K562 (cell line): Measurements from ENCODE around the gene ZDHHC24. TPM values are rescaled to one million over a fixed set of nuclear protein-coding genes. Genes with fewer than 3 reads are reported as not detected.
"Not testable (repeated sequence)": the region's sequence is repeated elsewhere in the genome, so short reads cannot be mapped to it uniquely, and the experiment has no call there.

Experiments
- ATAC-seq: fragments of 200-7000 bp; cut with Tn5 transposase; 3 replicates; pipeline ENCODE4 v1.9.1; 2020; ENCODE audit warnings: moderate library complexity
- BruUV-seq: library from RNA; stranded (reverse); fragments of 400-500 nt; replicated peaks from 2 replicates; lab custom pipeline; 2021; lab: Mats Ljungman, UMichigan
- CTCF ChIA-PET: fragments of 300-600 bp; formaldehyde crosslinking; extraction: SDS; loops from one replicate; lab custom pipeline; 2021; ENCODE audit warnings: low intra/inter-chr PET ratio; lab: Yijun Ruan, JAX
- POLR2A ChIA-PET: fragments of 300-600, 350-650 bp; sonication (Branson Sonifier 250); formaldehyde crosslinking; extraction: SDS; loops from one replicate; lab custom pipeline; 2021; ENCODE audit warnings: antibody characterized with exemption, inconsistent platforms; lab: Yijun Ruan, JAX
- DNase-seq, 4 experiments: peaks; one replicate each; pipeline versions ENCODE4 v3.0.0 to v3.0.0-alpha.2; 2011 to 2018; ENCODE audit warnings: low spot score in 3 of 4, mixed read lengths in 3 of 4; ENCODE audit errors: extremely low read depth in 1 of 4
- FAIRE-seq: peaks from 2 replicates; lab custom pipeline; 2011; peaks lifted over from hg19 to GRCh38; lab: Jason Lieb, UNC
- H2AFZ ChIP-seq: 2 replicates; pipeline ENCODE4 v1.6.0; 2011; ENCODE audit warnings: low read depth, low read length, control low read depth, inconsistent platforms
- H3K27ac ChIP-seq: fragments of 200-600 bp; 3 replicates; pipeline ENCODE4 v1.8.0; 2011; ENCODE audit warnings: low read depth, mild to moderate bottlenecking, control low read depth, inconsistent platforms, low read length, moderate library complexity, mixed read lengths; ENCODE audit errors: extremely low read depth
- H3K27me3 ChIP-seq, 2 experiments: fragments of 300-600 bp in 1 of 2; 2 replicates in 1 of 2; 3 replicates in 1 of 2; pipeline versions ENCODE4 v1.6.0 to v1.8.0; 2011; ENCODE audit warnings: inconsistent platforms in 2 of 2, low read length in 2 of 2, mild to moderate bottlenecking in 1 of 2, mixed read lengths in 1 of 2, moderate library complexity in 1 of 2; ENCODE audit not compliant: control insufficient read depth in 2 of 2, insufficient read depth in 2 of 2
- H3K36me3 ChIP-seq: fragments of 300-600 bp; 3 replicates; pipeline ENCODE4 v1.8.0; 2011; ENCODE audit warnings: mild to moderate bottlenecking, low read length, inconsistent platforms; ENCODE audit not compliant: control insufficient read depth, insufficient read depth
- H3K4me1 ChIP-seq, 2 experiments: fragments of 200-600 bp in 1 of 2; replicated peaks in 1 of 2; 2 replicates in 1 of 2; 3 replicates in 1 of 2; pipeline versions ENCODE4 v1.5.1 to v1.8.0; 2011; ENCODE audit warnings: inconsistent platforms in 2 of 2, low read length in 2 of 2, mild to moderate bottlenecking in 1 of 2, mixed read lengths in 1 of 2, moderate library complexity in 1 of 2; ENCODE audit not compliant: control insufficient read depth in 2 of 2, insufficient read depth in 2 of 2
- H3K4me2 ChIP-seq: 2 replicates; pipeline ENCODE4 v1.6.1; 2011; ENCODE audit warnings: low read length, control low read depth, inconsistent platforms, mixed read lengths; ENCODE audit not compliant: insufficient read depth
- H3K4me3 ChIP-seq: fragments of 200-600 bp; sonication (generic), shearing (Covaris generic); 2 replicates; pipeline ENCODE4 v1.5.1; 2016; ENCODE audit warnings: control low read depth, inconsistent platforms
- H3K79me2 ChIP-seq: fragments of 200-600 bp; 3 replicates; pipeline ENCODE4 v1.8.0; 2011; ENCODE audit warnings: low read length, inconsistent platforms; ENCODE audit not compliant: control insufficient read depth, insufficient read depth
- H3K9ac ChIP-seq, 2 experiments: 2 replicates each; pipeline versions ENCODE4 v1.6.0 to v1.6.1; 2011; ENCODE audit warnings: low read depth in 2 of 2, low read length in 2 of 2, control low read depth in 1 of 2, inconsistent platforms in 1 of 2, mild to moderate bottlenecking in 1 of 2, mixed read lengths in 1 of 2; ENCODE audit not compliant: insufficient read depth in 1 of 2
- H3K9me1 ChIP-seq: one replicate; pipeline ENCODE4 v1.6.0; 2011; ENCODE audit warnings: inconsistent platforms, mild to moderate bottlenecking, low read length, moderate library complexity; ENCODE audit not compliant: control insufficient read depth, insufficient read depth
- H3K9me3 ChIP-seq: replicated peaks from 2 replicates; pipeline ENCODE4 v1.5.1; 2011; ENCODE audit warnings: low read depth, low read length, inconsistent platforms; ENCODE audit not compliant: control insufficient read depth, insufficient read depth
- H4K20me1 ChIP-seq: replicated peaks from 2 replicates; pipeline ENCODE4 v1.6.1; 2011; ENCODE audit warnings: low read length, inconsistent platforms, mixed read lengths; ENCODE audit not compliant: control insufficient read depth, insufficient read depth
- EWSR1 ChIP-seq: fragments of 450-650 bp; IDR thresholded peaks from 2 replicates; pipeline ENCODE4 v1.6.1; 2018; ENCODE audit warnings: borderline replicate concordance, mild to moderate bottlenecking, low read depth, moderate library complexity; ENCODE audit not compliant: partially characterized antibody
- GATA2 ChIP-seq: sonication (generic); formaldehyde crosslinking; IDR thresholded peaks from 2 replicates; pipeline ENCODE4 v1.4.0; 2020; ENCODE audit warnings: mild to moderate bottlenecking, missing genetic modification reagents
- HNRNPLL ChIP-seq: fragments of 200-400 bp; formaldehyde crosslinking; IDR thresholded peaks from 2 replicates; pipeline ENCODE4 v1.6.1; 2017; ENCODE audit warnings: low read length, low read depth, mild to moderate bottlenecking; ENCODE audit not compliant: poor library complexity, severe bottlenecking
- MEF2D ChIP-seq: conservative IDR thresholded peaks from 2 replicates; pipeline ENCODE4 v1.6.1; 2016; ENCODE audit warnings: low read depth, missing genetic modification characterization, missing compliant biosample characterization
- MTA2 ChIP-seq: fragments of 450-650 bp; IDR thresholded peaks from 2 replicates; pipeline ENCODE4 v1.6.1; 2016; ENCODE audit warnings: low read depth
- NFXL1 ChIP-seq: fragments of 450-650 bp; formaldehyde crosslinking; IDR thresholded peaks from 2 replicates; pipeline ENCODE4 v1.4.0; 2021; ENCODE audit warnings: mild to moderate bottlenecking
- PCBP1 ChIP-seq: fragments of 200-400 bp; formaldehyde crosslinking; IDR thresholded peaks from 2 replicates; pipeline ENCODE4 v1.6.1; 2018; ENCODE audit warnings: mild to moderate bottlenecking, low read depth, low read length; ENCODE audit not compliant: poor library complexity, severe bottlenecking
- PML ChIP-seq: IDR thresholded peaks from 2 replicates; pipeline ENCODE4 v1.6.1; 2012; ENCODE audit warnings: low read length, inconsistent platforms
- ZBTB17 ChIP-seq: fragments of 450-650 bp; formaldehyde crosslinking; IDR thresholded peaks from 2 replicates; pipeline ENCODE4 v1.4.0; 2020; ENCODE audit warnings: mild to moderate bottlenecking
- ZNF124 ChIP-seq: sonication (generic); formaldehyde crosslinking; IDR thresholded peaks from 2 replicates; pipeline ENCODE4 v1.8.1; 2022; ENCODE audit warnings: missing genetic modification reagents
- ZNF140 ChIP-seq: fragments of 250-450 bp; sonication (Bioruptor Pico); IDR thresholded peaks from 2 replicates; pipeline ENCODE4 v1.8.0; 2021; ENCODE audit warnings: moderate library complexity, mild to moderate bottlenecking, inconsistent platforms
- ZNF274 ChIP-seq: IDR thresholded peaks from 2 replicates; pipeline ENCODE4 v1.6.1; 2011; ENCODE audit warnings: low read depth, mild to moderate bottlenecking, low read length, moderate library complexity, borderline replicate concordance
- ZNF282 ChIP-seq: sonication (generic); formaldehyde crosslinking; IDR thresholded peaks from 2 replicates; pipeline ENCODE4 v1.8.1; 2023; ENCODE audit warnings: missing genetic modification reagents
- WGBS: fragments of 100-300 bp; shearing (Covaris generic); methylation state at CpG from one replicate; pipeline ENCODE4 v1.1.6; 2016; ENCODE audit warnings: low coverage, mixed read lengths; ENCODE audit not compliant: insufficient coverage; ENCODE audit errors: missing lambda C conversion rate; 5-methylcytosine and 5-hydroxymethylcytosine counted together
- in situ Hi-C: fragments of 300-500 bp; cut with MboI; formaldehyde crosslinking; loops from 4 replicates; pipeline ENCODE4 v1.15.0; 2018; ENCODE audit warnings: inconsistent platforms, mixed read lengths
- intact Hi-C: fragments of 100-400 bp; cut with micrococcal nuclease; formaldehyde crosslinking; loops from 2 replicates; pipeline ENCODE4 v1.14.2; 2022
- polyA plus RNA-seq, 8 experiments: library from polyadenylated mRNA; depleted of rRNA in 4 of 8; stranded (reverse) in 5 of 8; unstranded in 3 of 8; fragments of >200 nt; fragmentation: Nextera tagmentation in 2 of 8; fragmentation: Illumina TruSeq in 1 of 8; extraction: Ambion mirVana in 2 of 8; extraction: Trizol in 1 of 8; gene quantifications; 2 replicates each; pipeline versions ENCODE4 v1.2.1 to v1.2.3, GENCODE V29; 2011 to 2014; ENCODE audit warnings: inconsistent platforms in 1 of 8, missing spikeins in 1 of 8
- total RNA-seq, 7 experiments: library from RNA; depleted of rRNA in 6 of 7; stranded (reverse); fragments of >200 nt in 6 of 7; fragmentation: Illumina TruSeq in 2 of 7; extraction: Trizol in 2 of 7; gene quantifications; 2 replicates each; pipeline versions ENCODE4 v1.2.1 to v1.2.3, GENCODE V29; 2011 to 2021; ENCODE audit warnings: low replicate concordance in 1 of 7

The ZDHHC24 gene
- total and polyA plus RNA-seq, 9 of the 15 experiments (the other 6 are each of a cell fraction or from before 2014, with no cell fraction given): 0.45 to 11.2 (median 2.7) TPM

- H3K27ac ChIP-seq: no peak overlapping the region
- peaks cover 24 to 35% of the 10 kb centered on the region in 2 experiments; a peak in 4 of 5 replicates for H3K4me1 ChIP-seq
- no peak overlapping the region for H3K4me3 ChIP-seq
- ChIA-PET POLR2A (interaction anchor here (0.7 to 1.4 kb wide), 6 partner anchors 24 to 249 kb away, joined by 3 to 5 read pairs (median 3); no protein-coding TSS in a partner anchor), CTCF (no interaction called here)
- in situ Hi-C loops: no loop called here
- H3K9me1 ChIP-seq: no peaks in the 10 kb centered on the region
- H3K27me3 ChIP-seq: peaks cover 0 to 6% of the 10 kb centered on the region in 2 experiments; a peak in 1 of 5 replicates
- ATAC-seq: no peak
- no peaks in the 10 kb centered on the region for H3K36me3 ChIP-seq
- peaks cover 20% of the 10 kb centered on the region for H3K79me2 ChIP-seq
- H3K4me2 ChIP-seq: no peak overlapping the region
- 59% methylated on average over 7 of the region's 7 CpGs for WGBS
- H3K9me3 ChIP-seq: no peaks in the 10 kb centered on the region
- TF ChIP-seq EWSR1 (no peak), ZNF282 (CRISPR knock-in tag) (no peak), PCBP1 (no peak), ZNF140 (CRISPR knock-in tag) (no peak), ZNF124 (CRISPR knock-in tag) (no peak), ZBTB17 (CRISPR knock-in tag) (no peak), GATA2 (no peak), NFXL1 (CRISPR knock-in tag) (no peak), MEF2D (no peak), MTA2 (no peak), HNRNPLL (no peak), ZNF274 (no peak), PML (no peak)
- intact Hi-C loops: loop anchor here (5.0 kb wide), 1 partner anchor 87 kb away; the partner anchor contains the start of gene RBM4B
- no peak overlapping the region for H3K9ac ChIP-seq
- no peak overlapping the region for H2AFZ ChIP-seq
- no peaks in the 10 kb centered on the region for H4K20me1 ChIP-seq
- BruUV-seq: no TSS peak
- no peak for DNase-seq
- FAIRE-seq: no peak
Observed at GRCh38 chr11:66589996-66590675, 44.3 kb upstream of the ZDHHC24 start.

DNA sequence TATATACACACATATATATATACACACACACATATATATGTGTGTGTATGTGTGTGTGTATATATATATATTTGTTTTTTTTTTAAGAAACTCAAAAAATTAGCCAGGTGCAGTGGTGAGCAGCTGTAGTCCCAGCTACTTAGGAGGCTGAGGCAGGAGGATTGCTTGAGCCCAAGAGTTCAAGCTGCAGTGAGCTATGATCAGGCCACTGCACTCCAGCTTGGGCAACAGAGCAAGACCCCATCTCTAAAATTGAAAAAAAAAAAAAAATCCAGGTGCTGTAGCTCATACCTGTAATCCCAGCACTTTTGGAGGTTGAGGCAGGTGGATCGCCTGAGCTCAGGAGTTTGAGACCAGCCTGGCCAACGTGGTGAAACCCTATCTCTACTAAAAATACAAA, 43.5 kb upstream of the ZDHHC24 start:
- H3K4me3 ChIP-seq, DNase-seq, CTCF ChIA-PET, H4K20me1 ChIP-seq, H3K9me1 ChIP-seq, intact Hi-C loops, H3K9me3 ChIP-seq, H2AFZ ChIP-seq, H3K27ac ChIP-seq, POLR2A ChIA-PET, FAIRE-seq, H3K36me3 ChIP-seq, H3K9ac ChIP-seq, ATAC-seq, H3K27me3 ChIP-seq, H3K4me2 ChIP-seq, BruUV-seq, in situ Hi-C loops: not testable (repeated sequence)
- H3K4me1 ChIP-seq: peaks cover 15 to 27% of the 10 kb centered on the region in 2 experiments; a peak in 4 of 5 replicates
- WGBS: 50% methylated on average over 2 of the region's 2 CpGs
- H3K79me2 ChIP-seq: peaks cover 12% of the 10 kb centered on the region
